Ovary (tissue), 3 donors: ENCODE measurements around the gene NGRN.

Experiments
- CTCF ChIP-seq, 3 donors: fragments of 450-650 bp in 2 of 3; fragments of 200-600 bp in 1 of 3; IDR thresholded peaks; one replicate each; pipeline versions ENCODE4 v1.5.1 to v1.8.0; 2016 to 2022; ENCODE audit warnings: antibody characterized with exemption in 3 of 3, mild to moderate bottlenecking in 1 of 3
- EP300 ChIP-seq: sonication (generic); formaldehyde crosslinking; IDR thresholded peaks from one replicate; pipeline ENCODE4 v1.6.1; 2017; ENCODE audit warnings: antibody characterized with exemption
- POLR2A ChIP-seq: fragments of 450-650 bp; IDR thresholded peaks from one replicate; pipeline ENCODE4 v1.6.1; 2017; ENCODE audit warnings: antibody characterized with exemption, mild to moderate bottlenecking, moderate library complexity
- donor health status: DM: no; HTN: no; CAD: no.

- TF ChIP-seq CTCF (IDR thresholded peaks at IDR 0.05): no peak
- no peak for TF ChIP-seq EP300
- no peak for TF ChIP-seq POLR2A
Observed at GRCh38 chr15:90266061-90266431, 574 bp downstream of the NGRN start.
